Measurements from ENCODE around the gene RAB10.

- TF ChIP-seq POLR2AphosphoS5 (IDR thresholded peaks at IDR 0.05), result no peak
- TF ChIP-seq, protein P1, sequence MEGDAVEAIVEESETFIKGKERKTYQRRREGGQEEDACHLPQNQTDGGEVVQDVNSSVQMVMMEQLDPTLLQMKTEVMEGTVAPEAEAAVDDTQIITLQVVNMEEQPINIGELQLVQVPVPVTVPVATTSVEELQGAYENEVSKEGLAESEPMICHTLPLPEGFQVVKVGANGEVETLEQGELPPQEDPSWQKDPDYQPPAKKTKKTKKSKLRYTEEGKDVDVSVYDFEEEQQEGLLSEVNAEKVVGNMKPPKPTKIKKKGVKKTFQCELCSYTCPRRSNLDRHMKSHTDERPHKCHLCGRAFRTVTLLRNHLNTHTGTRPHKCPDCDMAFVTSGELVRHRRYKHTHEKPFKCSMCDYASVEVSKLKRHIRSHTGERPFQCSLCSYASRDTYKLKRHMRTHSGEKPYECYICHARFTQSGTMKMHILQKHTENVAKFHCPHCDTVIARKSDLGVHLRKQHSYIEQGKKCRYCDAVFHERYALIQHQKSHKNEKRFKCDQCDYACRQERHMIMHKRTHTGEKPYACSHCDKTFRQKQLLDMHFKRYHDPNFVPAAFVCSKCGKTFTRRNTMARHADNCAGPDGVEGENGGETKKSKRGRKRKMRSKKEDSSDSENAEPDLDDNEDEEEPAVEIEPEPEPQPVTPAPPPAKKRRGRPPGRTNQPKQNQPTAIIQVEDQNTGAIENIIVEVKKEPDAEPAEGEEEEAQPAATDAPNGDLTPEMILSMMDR (IDR thresholded peaks at IDR 0.05), result no peak
These were observed 39.4 kb upstream of the RAB10 start for GRCh38 chr2:25994509-25994908.

All from upper lobe of left lung (tissue), 4 donors.